ENCODE data around the gene NELFE. TPM values are rescaled to one million over a fixed set of nuclear protein-coding genes. Genes with fewer than 3 reads are reported as not detected.
"Not testable (repeated sequence)": the region's sequence is repeated elsewhere in the genome, so short reads cannot be mapped to it uniquely, and the experiment has no call there.

NELFE gene
- polyA plus RNA-seq, 1 donor = 69.7 TPM

- no peak for DNase-seq
Observed at GRCh38 chr6:31915756-31916155, 43.0 kb downstream of the NELFE start.

- DNase-seq = no peak
Observed at GRCh38 chr6:31915351-31915750, 43.4 kb downstream of the NELFE start.

- no peak for DNase-seq
Observed at GRCh38 chr6:31911826-31912585, 46.8 kb downstream of the NELFE start.

DNA sequence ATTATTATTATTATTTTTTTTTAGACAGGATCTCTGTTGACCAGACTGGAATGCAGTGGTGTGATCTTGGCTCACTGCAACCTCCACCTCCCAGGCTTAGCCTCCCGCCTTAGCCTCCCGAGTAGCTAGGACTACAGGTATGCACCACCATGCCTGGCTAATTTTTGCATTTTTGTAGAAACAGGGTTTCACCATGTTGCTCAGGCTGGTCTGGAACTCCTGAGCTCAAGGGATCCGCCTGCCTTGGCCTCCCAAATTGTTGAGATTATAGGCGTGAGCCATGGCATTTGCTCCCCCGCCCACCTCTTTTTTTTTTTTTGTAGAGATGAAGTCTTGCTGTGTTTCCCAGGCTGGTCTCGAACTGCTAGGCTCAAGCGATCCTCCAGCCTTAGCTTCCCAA lies 49.5 kb downstream of the NELFE start:
- DNase-seq = not testable (repeated sequence)

DNA sequence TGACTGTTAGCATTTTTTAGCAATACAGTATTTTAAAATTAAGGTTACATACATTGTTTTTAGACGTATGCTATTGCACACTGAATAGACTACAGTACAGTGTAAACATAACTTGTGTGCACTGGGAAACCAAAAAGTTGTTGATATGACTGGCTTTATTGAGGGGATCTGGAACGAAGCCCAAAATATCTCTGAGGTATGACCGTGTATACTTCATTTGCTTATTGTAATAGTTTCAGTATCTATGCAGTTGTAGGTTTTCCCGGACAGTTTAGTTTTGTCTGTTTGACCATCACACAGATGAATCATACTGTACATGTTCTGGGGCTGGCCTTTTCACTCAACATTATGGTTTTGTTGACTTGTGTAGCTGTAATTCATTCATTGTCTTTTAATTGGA lies 50.0 kb downstream of the NELFE start:
- no peak for DNase-seq

- DNase-seq = not testable (repeated sequence)
Observed at GRCh38 chr6:31908255-31908654, 50.5 kb downstream of the NELFE start.

GRCh38 chr6:31907158-31907813 lies 51.5 kb downstream of the NELFE start:
- DNase-seq = no peak

DNA sequence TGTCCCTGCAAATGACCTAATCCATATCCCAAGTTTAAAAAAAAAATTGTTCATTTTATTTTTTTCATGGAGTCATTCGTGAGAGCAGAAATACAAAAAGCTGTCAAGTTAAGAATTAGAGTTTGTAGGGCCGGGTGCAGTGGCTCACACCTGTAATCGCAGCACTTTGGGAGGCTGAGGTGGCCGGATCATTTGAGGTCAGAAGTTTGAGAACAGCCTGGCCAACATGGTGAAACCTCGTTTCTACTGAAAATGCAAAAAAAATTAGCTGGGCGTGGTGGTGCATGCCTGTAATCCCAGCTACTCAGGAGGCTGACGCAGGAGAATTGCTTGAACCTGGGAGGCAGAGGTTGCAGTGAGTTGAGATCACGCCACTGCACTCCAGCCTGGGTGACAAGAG lies 52.0 kb downstream of the NELFE start:
- not testable (repeated sequence) for DNase-seq

- no peak for DNase-seq
Observed at GRCh38 chr6:31906122-31906521, 52.6 kb downstream of the NELFE start.

- no peak for DNase-seq
Observed at GRCh38 chr6:31905041-31905440, 53.7 kb downstream of the NELFE start.

GRCh38 chr6:31903957-31904356 lies 54.8 kb downstream of the NELFE start:
- no peak for DNase-seq

Other genes with a start within 250 kb of the NELFE start
- not detected for gene LY6G6D, start 243.6 kb downstream of the NELFE start, polyA plus RNA-seq (ENCODE audit: insufficient read length)
- 0.28 TPM for gene LY6G6C, start 237.2 kb downstream of the NELFE start, polyA plus RNA-seq (ENCODE audit: insufficient read length)
- 0.71 TPM for gene MPIG6B, start 235.6 kb downstream of the NELFE start, polyA plus RNA-seq (ENCODE audit: insufficient read length)
- gene DDAH2, start 229.7 kb downstream of the NELFE start, polyA plus RNA-seq (ENCODE audit: insufficient read length) = 128 TPM
- 116 TPM for gene CLIC1, start 222.4 kb downstream of the NELFE start, polyA plus RNA-seq (ENCODE audit: insufficient read length)
- gene MSH5, start 219.0 kb downstream of the NELFE start, polyA plus RNA-seq (ENCODE audit: insufficient read length) = 14.4 TPM
- gene SAPCD1, start 196.3 kb downstream of the NELFE start, polyA plus RNA-seq (ENCODE audit: insufficient read length) = 2.4 TPM
- gene VWA7, start 181.6 kb downstream of the NELFE start, polyA plus RNA-seq (ENCODE audit: insufficient read length) = 2.5 TPM
- gene VARS1, start 163.2 kb downstream of the NELFE start, polyA plus RNA-seq (ENCODE audit: insufficient read length) = 48.6 TPM
- gene LSM2, start 152.0 kb downstream of the NELFE start, polyA plus RNA-seq (ENCODE audit: insufficient read length) = 51.7 TPM
- 3.7 TPM for gene HSPA1L, start 143.7 kb downstream of the NELFE start, polyA plus RNA-seq (ENCODE audit: insufficient read length)
- gene HSPA1A, start 143.4 kb downstream of the NELFE start, polyA plus RNA-seq (ENCODE audit: insufficient read length) = 84.3 TPM
- 61.2 TPM for gene HSPA1B, start 131.2 kb downstream of the NELFE start, polyA plus RNA-seq (ENCODE audit: insufficient read length)
- 17.7 TPM for gene NEU1, start 96.2 kb downstream of the NELFE start, polyA plus RNA-seq (ENCODE audit: insufficient read length)
- 0.23 TPM for gene SLC44A4, start 80.0 kb downstream of the NELFE start, polyA plus RNA-seq (ENCODE audit: insufficient read length)
- 33.6 TPM for gene EHMT2, start 61.3 kb downstream of the NELFE start, polyA plus RNA-seq (ENCODE audit: insufficient read length)
- 10.9 TPM for gene ZBTB12, start 56.9 kb downstream of the NELFE start, polyA plus RNA-seq (ENCODE audit: insufficient read length)
- gene C2, start 31.3 kb downstream of the NELFE start, polyA plus RNA-seq (ENCODE audit: insufficient read length) = 11.1 TPM
- gene CFB, start 12.9 kb downstream of the NELFE start, polyA plus RNA-seq (ENCODE audit: insufficient read length) = 1.7 TPM
- gene SKIC2, start 204 bp upstream of the NELFE start, polyA plus RNA-seq (ENCODE audit: insufficient read length) = 28.5 TPM
- gene DXO, start 13.2 kb upstream of the NELFE start, polyA plus RNA-seq (ENCODE audit: insufficient read length) = 16.8 TPM
- 55.9 TPM for gene C4A, start 23.1 kb upstream of the NELFE start, polyA plus RNA-seq (ENCODE audit: insufficient read length)
- 67.2 TPM for gene C4B, start 55.8 kb upstream of the NELFE start, polyA plus RNA-seq (ENCODE audit: insufficient read length)
- 1.8 TPM for gene CYP21A2, start 79.4 kb upstream of the NELFE start, polyA plus RNA-seq (ENCODE audit: insufficient read length)
- 125 TPM for gene TNXB, start 150.4 kb upstream of the NELFE start, polyA plus RNA-seq (ENCODE audit: insufficient read length)
- 49.0 TPM for gene ATF6B, start 169.3 kb upstream of the NELFE start, polyA plus RNA-seq (ENCODE audit: insufficient read length)
- gene FKBPL, start 171.3 kb upstream of the NELFE start, polyA plus RNA-seq (ENCODE audit: insufficient read length) = 3.6 TPM
- 1.6 TPM for gene PRRT1, start 193.0 kb upstream of the NELFE start, polyA plus RNA-seq (ENCODE audit: insufficient read length)
- gene PPT2, start 195.2 kb upstream of the NELFE start, polyA plus RNA-seq (ENCODE audit: insufficient read length) = 42.8 TPM
- gene EGFL8, start 205.6 kb upstream of the NELFE start, polyA plus RNA-seq (ENCODE audit: insufficient read length) = 29.5 TPM
- 66.1 TPM for gene AGPAT1, start 217.1 kb upstream of the NELFE start, polyA plus RNA-seq (ENCODE audit: insufficient read length)
- 50.9 TPM for gene RNF5, start 219.4 kb upstream of the NELFE start, polyA plus RNA-seq (ENCODE audit: insufficient read length)
- gene AGER, start 225.3 kb upstream of the NELFE start, polyA plus RNA-seq (ENCODE audit: insufficient read length) = 6.7 TPM
- gene PBX2, start 231.2 kb upstream of the NELFE start, polyA plus RNA-seq (ENCODE audit: insufficient read length) = 109 TPM
- gene GPSM3, start 233.7 kb upstream of the NELFE start, polyA plus RNA-seq (ENCODE audit: insufficient read length) = 9.9 TPM